A549 treated with Mapracorat at 1 μM for 4 hours (cell line): ENCODE measurements around the gene NBPF10. TPM values are rescaled to one million over a fixed set of nuclear protein-coding genes. Genes with fewer than 3 reads are reported as not detected.

Experiments used
- total RNA-seq: library from RNA; stranded (reverse); fragments of 200-300 nt; extraction: Qiagen RNA extraction; gene quantifications from 5 replicates; pipeline ENCODE4 v1.2.3, GENCODE V29; 2022

Gene NBPF10, protein sequence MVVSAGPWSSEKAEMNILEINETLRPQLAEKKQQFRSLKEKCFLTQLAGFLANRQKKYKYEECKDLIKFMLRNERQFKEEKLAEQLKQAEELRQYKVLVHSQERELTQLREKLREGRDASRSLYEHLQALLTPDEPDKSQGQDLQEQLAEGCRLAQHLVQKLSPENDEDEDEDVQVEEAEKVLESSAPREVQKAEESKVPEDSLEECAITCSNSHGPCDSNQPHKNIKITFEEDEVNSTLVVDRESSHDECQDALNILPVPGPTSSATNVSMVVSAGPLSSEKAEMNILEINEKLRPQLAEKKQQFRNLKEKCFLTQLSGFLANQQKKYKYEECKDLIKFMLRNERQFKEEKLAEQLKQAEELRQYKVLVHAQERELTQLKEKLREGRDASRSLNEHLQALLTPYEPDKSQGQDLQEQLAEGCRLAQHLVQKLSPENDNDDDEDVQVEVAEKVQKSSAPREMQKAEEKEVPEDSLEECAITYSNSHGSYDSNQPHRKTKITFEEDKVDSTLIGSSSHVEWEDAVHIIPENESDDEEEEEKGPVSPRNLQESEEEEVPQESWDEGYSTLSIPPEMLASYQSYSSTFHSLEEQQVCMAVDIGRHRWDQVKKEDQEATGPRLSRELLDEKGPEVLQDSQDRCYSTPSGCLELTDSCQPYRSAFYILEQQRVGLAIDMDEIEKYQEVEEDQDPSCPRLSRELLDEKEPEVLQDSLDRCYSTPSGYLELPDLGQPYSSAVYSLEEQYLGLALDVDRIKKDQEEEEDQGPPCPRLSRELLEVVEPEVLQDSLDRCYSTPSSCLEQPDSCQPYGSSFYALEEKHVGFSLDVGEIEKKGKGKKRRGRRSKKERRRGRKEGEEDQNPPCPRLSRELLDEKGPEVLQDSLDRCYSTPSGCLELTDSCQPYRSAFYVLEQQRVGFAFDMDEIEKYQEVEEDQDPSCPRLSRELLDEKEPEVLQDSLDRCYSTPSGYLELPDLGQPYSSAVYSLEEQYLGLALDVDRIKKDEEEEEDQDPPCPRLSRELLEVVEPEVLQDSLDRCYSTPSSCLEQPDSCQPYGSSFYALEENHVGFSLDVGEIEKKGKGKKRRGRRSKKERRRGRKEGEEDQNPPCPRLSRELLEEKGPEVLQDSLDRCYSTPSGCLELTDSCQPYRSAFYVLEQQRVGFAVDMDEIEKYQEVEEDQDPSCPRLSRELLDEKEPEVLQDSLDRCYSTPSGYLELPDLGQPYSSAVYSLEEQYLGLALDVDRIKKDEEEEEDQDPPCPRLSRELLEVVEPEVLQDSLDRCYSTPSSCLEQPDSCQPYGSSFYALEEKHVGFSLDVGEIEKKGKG (N-terminal part only)
- 0.75 to 0.98 TPM (median 0.95 TPM) in 5 replicates for total RNA-seq

DNA sequence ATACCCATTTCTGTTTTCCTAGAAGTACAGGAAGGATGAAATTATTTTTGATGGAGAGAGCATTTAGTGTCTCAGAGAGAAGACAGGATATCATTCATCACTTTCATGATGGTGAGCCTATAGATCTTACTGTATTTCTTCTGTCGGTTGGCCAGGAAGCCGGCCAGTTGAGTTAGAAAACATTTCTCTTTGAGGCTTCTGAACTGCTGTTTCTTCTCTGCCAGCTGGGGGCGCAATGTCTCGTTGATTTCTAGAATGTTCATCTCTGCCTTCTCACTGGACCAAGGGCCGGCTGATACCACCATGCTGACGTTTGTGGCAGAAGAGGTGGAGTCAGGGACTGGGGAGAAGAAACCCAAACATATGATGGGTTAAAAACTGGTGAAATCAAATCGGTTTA lies at the start of gene NBPF10:
NBPF10 (minus strand) TSS at position 340 of the 400 bp plus-strand sequence; CDS start at position 305, 35 bp downstream.

Other genes with a start within 250 kb of the NBPF10 start
- gene ITGA10, start 234.8 kb downstream of the NBPF10 start, total RNA-seq = 1.2 to 1.9 TPM (median 1.7 TPM) in 5 replicates
- gene PEX11B, start 226.1 kb downstream of the NBPF10 start, total RNA-seq = 33.2 to 41.4 TPM (median 36.2 TPM) in 5 replicates
- gene RBM8A, start 217.3 kb downstream of the NBPF10 start, total RNA-seq = 224 to 253 TPM (median 231 TPM) in 5 replicates
- gene LIX1L, start 186.8 kb downstream of the NBPF10 start, total RNA-seq = 10.3 to 12.0 TPM (median 11.7 TPM) in 5 replicates
- 0.21 to 0.42 TPM (median 0.27 TPM) in 5 replicates for gene ANKRD34A, start 180.2 kb downstream of the NBPF10 start, total RNA-seq
- gene POLR3GL, start 180.1 kb downstream of the NBPF10 start, total RNA-seq = 9.2 to 13.8 TPM (median 12.7 TPM) in 5 replicates
- 0.16 to 0.36 TPM (median 0.23 TPM) in 5 replicates for gene TXNIP, start 148.2 kb downstream of the NBPF10 start, total RNA-seq
- not detected in 5 replicates for gene HJV, start 123.1 kb downstream of the NBPF10 start, total RNA-seq
- 18.4 to 26.6 TPM (median 24.2 TPM) in 5 replicates for gene NOTCH2NLA, start 84.2 kb upstream of the NBPF10 start, total RNA-seq